GM19438 (cell line): ENCODE results near the gene PCDH18.
"Not testable (repeated sequence)": the region's sequence is repeated elsewhere in the genome, so short reads cannot be mapped to it uniquely, and the experiment has no call there.

ENCODE experiments used
- ATAC-seq: cut with Tn5 transposase; IDR thresholded peaks from one replicate; pipeline ENCODE4 v1.9.1; 2021; ENCODE audit warnings: low read depth; ENCODE audit not compliant: unreplicated experiment

The PCDH18 gene, protein sequence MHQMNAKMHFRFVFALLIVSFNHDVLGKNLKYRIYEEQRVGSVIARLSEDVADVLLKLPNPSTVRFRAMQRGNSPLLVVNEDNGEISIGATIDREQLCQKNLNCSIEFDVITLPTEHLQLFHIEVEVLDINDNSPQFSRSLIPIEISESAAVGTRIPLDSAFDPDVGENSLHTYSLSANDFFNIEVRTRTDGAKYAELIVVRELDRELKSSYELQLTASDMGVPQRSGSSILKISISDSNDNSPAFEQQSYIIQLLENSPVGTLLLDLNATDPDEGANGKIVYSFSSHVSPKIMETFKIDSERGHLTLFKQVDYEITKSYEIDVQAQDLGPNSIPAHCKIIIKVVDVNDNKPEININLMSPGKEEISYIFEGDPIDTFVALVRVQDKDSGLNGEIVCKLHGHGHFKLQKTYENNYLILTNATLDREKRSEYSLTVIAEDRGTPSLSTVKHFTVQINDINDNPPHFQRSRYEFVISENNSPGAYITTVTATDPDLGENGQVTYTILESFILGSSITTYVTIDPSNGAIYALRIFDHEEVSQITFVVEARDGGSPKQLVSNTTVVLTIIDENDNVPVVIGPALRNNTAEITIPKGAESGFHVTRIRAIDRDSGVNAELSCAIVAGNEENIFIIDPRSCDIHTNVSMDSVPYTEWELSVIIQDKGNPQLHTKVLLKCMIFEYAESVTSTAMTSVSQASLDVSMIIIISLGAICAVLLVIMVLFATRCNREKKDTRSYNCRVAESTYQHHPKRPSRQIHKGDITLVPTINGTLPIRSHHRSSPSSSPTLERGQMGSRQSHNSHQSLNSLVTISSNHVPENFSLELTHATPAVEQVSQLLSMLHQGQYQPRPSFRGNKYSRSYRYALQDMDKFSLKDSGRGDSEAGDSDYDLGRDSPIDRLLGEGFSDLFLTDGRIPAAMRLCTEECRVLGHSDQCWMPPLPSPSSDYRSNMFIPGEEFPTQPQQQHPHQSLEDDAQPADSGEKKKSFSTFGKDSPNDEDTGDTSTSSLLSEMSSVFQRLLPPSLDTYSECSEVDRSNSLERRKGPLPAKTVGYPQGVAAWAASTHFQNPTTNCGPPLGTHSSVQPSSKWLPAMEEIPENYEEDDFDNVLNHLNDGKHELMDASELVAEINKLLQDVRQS

DNA sequence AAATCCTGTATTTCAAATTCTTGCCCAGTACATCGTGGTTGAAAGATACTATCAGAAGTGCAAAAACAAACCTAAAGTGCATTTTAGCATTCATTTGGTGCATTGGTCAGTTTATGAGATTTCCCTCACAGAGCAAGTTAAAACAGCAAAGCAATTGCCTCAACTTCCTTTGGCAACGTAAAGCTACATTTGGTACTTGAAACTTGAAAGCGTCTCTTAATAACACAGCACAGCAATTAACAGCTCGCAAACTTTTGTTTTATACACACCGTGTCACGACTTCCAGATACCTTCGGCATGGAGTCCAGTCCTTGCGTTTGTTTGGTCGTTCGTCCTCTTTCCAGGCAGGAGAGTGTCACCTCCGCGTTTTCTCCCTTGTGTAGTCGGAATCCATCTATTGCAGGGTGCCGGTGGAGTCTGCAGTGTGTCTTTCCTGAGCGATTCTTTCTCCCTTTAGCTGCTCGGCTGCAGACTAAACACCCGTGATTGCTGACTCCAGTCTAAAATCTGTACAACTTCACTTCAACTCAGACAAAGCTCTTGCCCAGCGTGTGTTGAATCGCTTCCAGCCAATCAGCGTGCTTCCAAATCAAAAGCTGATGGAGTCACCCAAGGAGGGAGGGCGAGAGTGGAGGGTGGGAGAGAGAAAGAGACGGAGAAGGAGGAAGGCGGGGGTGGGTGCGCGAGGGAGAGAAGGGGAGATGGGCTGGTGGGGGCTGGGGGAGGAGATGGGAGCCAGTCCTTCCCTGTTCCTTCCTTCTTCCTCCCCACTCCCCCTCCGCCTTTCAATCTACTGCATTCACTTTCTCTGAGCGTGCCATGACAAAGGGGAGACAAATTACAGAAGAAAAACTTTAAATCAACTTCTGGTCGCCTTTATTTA, at the start of gene PCDH18:
TSS of gene PCDH18 (minus strand) at position 509 of the 883 bp plus-strand sequence. CDS start at position 103, 406 bp downstream.
- no peak for ATAC-seq

DNA sequence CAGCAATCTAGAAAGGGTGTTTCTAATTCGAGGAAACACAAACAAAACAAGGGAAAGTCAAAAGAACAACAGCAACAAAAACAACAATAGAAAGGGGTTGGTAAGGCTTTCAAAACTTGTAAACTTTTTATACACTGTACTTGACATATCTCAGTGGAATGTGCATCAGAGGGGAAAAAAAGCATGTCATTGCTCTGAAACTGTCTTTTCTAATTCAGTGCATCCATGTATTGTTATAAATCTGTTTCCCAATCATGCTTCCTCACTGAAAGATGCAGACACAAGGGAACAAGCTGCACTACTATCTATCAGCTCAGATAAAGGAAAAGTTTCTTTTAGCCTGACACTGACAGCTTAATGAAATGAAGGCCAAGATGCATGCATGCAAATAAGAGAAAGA, 44.2 kb upstream of the PCDH18 start:
- no peak for ATAC-seq

DNA sequence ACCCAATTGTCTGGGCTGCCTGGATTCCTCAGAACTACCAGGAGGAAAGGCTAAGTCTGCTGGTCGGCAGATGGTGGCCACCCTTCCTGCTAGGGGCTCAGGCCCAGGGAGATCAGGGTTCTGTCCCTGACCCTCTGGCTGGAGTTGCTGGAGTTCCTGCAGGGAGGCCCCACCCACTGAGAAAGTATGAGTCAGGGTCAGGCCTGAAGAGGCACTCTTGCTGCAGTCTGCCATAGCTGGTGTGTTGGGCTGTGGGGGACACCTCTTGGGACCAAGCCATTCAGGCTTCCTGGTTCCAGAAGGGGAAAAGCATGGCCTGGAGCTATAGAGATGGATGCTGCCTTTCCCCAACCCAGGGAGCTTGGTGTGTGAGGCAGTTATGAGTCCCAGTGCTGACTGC, 40.4 kb upstream of the PCDH18 start:
- ATAC-seq: no peak

DNA sequence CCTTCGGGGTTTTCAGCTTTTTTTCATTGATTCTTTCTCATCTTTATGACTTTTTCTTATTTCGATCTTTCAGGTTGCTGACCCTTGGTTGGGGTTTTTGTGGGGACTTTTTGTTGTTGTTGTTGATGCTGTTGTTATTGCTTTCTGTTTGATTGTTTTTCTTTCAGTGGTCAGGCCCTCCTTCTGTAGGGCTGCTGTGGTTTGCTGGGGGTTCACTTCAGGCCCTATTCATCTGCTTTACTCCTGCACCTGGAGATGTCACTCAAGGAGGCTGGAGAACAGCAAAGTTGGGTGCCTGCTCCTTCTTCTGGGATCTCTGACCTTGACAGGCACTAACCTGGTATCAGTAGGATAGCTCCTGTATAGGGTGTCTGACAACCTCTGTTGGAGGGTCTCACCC, 39.9 kb upstream of the PCDH18 start:
- no peak for ATAC-seq

DNA sequence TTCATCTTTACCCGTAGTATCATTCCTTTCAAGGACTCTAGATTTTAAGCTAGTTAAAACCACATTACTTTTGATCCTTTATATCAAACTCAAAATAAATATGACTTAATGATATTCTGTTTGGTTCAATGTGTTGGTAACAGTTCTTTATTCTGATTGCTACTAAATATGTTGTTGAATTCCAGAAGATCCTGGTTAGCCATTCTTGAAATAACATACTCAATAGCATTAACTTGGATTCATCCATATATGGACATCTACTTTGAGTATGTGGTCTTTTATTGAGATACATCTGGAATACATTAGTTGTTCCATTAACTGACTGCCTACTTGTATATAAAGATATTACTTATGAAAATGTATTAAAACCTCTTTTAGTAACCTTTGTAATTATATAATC, 27.5 kb upstream of the PCDH18 start:
- no peak for ATAC-seq

DNA sequence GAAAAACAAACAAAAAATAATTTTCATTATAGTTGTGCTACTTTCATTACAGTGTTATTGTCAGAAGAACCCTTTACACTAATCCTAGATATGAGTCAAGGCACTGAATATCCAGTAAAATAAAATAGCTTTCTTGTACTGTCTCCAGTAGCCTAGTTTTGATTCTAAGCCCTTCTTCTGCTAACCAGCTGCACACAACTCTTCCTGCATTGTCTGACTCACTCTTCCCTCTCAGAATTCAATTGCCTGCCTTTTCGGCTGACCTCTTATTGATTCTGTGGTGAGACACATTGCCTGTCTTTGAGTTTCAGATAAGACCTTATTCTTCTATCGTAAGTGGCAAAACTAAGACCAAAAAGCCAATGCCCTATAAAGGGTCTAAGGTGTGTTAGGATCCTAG, 26.7 kb upstream of the PCDH18 start:
- ATAC-seq: no peak

DNA sequence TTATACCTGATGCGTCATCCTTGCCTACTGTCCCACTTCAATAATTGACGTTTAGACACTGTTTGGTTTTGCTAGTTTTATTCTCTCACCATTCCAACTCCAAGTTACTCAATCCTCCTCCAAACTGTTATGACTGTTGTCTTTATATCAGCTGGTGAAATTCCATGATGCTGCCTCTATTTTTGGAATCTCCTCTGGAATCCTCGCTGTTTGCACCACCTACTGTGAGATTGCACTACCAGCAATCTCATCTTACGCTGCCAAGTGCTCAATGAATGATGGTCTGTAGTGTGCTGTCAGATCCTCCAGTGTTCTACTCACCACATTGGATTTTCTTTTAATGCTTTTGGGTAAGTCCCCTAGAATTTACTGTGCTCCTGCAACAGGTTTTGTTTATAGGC, 13.2 kb upstream of the PCDH18 start:
- ATAC-seq: no peak

DNA sequence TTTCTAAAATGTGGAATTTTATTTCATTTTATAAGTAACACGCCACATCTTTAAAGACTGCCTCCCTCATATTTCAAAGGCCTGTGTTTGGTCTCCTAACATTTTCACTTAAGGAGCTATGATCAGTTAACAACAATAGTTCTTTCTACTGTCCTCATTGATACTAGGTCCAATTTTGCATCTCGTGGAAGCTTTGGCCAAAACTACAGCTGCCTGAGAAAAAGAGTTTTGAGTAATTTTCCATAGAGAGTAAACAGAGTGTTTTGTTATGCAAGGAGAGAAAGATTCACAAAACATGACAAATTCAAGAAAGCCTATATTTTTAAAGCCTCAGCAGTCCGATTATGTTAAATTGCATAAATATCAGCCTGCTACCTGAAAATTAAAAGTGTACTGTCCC, 11.4 kb upstream of the PCDH18 start:
- ATAC-seq: no peak

DNA sequence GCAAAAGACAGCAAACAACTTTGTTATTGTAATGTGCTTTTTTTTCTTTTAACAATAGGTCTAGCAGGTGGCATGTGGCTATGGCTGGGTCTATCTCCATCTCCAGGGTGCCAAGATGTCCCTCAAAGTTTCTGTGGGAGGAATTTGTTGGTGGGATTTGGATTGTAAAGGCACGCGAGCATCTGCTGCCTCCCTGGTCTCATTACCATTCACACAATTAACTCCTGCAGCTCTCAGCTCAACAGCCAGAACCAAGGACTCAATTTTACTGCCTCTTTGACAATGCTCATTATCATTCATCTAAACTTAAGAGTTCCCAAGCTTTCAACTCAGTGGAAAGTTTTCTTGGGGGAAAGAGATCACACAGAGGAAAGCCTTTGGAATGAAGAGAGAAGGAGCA, 10.9 kb upstream of the PCDH18 start:
- no peak for ATAC-seq

DNA sequence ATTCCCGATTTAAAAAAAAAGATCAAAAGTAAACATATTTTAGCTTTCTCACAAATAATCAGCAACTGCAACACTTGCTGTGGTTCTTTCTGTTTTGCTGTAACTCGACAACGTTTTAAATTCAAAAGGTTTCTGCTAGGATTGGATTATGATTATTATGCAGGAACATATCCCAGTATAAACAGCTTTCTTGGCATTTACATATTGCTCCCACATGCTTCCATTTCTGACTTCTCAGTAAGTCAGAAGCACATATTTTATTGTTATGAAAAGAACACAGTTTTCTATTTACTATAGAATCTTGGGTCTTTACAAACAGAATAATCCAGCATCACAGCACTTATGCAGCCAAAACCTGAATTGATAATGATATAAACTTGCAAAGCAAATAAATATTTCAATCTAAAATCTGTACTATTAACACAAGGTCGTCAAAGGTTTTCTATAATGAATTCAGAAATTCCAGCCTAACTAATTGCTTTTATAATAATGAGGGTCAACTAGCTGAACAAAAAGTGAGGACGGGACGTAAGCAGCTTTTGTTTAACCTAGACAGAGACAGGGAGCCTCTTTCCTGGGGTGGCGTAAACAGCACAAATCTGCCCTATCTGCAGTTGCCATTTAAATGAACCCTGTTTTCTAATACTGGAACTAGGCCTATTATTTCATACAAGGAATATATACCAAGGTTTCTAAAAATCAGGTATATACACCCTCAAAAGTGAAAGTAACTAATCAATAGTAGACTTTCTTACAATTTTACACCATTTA, 9.8 kb upstream of the PCDH18 start:
- ATAC-seq: no peak

DNA sequence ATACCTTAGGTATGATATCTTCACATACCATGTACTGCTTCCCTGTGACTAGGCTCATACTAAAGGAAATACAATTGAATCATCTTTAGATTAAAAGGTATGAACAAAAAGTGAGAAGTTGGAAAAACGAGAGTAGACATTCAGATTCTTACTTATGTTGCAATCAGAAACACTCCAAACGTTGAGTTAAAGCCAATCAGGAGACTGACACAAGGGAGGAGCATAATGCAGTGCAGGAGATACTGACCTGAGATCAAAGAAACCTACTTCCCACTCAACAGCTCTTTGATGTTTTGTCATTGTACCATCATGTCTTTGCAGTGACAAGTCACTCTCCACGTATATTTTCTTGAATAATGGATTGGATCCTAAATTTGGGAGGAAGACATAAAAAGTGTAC, 8.9 kb upstream of the PCDH18 start:
- ATAC-seq: no peak

DNA sequence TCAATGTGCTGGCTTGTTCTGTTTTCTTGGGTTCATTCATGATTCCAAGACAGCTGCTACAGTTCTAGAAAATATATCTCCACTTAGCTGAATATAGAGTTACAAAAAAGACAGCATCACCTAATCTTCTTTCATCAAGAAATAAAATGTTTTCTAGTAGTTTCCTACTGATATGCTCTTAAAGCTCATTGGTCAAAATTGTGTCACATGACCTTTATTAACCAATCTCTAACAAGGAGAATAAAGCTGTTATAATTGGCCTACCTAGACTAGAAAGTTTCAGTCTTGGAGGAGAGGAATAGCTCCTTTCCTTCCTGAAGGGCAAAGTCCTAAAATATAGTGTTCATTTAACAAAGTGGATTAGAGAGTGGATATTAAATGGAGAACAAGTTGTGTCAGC, 8.1 kb upstream of the PCDH18 start:
- ATAC-seq: no peak

DNA sequence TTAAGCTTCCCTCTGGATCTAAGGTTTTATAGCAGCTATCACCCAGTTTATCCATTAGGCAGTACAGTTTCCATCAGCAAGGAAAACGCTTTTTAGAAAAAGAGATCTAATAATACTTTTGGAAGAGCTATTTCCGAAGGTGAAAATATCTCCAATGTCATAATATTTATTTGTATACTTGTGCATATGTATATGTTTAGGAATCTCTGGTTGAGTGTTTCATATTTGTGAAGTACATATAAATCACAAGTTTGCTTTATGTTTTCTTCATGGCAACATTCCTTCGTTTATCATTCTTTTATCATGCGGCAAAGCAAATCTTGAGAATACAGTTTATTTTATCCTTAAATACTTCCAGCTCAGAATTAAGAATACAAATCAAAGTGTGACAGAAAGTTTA, 6.2 kb upstream of the PCDH18 start:
- no peak for ATAC-seq

DNA sequence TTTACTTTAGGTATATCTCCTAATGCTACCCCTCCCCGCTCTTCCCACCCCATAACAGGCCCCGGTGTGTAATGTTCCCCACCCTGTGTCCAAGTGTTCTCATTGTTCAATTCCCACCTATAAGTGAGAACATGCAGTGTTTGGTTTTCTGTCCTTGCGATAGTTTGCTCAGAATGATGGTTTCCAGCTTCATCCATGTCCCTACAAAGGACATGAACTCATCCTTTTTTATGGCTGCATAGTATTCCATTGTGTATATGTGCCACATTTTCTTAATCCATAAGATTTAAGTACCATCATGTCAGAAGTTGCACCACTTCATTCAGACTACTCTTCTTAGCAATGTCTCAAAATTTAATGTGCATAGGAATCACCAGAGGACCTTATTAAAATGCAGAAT, 5.5 kb upstream of the PCDH18 start:
- not testable (repeated sequence) for ATAC-seq

DNA sequence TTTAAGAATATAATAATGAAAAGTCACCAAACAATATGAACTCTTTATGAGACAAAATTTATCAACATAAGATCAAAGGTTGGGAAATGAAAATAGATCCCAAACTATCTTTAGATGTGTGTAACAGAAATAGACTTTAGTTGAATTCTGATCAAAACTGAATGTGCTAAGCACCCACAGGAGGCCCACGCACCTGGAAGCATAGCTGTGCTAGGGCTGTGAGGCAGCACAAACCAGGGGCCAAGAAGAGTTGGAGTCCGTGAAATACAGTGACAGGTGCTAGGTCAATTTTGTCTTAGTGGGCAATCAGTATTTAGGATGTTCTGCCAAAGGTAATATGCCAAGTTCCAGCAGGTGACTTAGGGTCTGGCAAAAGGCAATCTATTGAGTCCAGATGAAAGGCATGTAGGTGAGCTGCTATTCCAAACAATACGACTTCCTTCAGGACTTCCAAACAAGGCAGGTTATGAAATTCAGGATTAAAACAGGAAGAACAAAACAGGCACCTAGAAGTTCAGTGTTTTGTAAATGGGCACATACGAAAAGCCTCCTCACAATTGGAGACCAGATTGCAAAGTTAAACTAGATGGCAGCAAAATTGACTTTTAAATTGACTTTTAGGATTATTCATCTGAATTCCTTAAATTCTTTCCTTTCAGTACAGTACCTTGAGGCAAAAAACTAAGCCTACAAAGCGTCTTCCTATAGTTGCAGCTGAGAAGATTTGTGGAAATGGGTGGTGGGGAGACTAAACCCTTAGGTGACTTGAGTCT, 4.7 kb upstream of the PCDH18 start:
- ATAC-seq: no peak

DNA sequence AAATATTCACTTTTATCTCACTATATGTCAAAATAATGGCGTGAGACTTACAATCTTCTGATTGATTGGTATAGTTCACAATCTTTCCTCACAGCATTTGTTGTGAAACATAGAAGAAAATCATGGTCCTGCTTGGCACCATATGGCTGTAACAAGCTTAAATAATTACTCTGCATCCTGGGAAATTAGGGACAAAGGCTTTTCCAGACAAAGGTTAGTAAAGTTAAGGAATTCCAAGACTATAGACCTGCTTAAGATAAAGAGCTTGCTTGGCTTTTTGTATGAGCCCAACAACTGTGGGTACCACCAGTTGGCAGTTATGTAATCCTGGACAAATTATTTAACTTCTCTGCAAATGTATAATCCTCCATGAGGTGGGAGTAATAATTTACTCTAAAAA, 3.4 kb upstream of the PCDH18 start:
- ATAC-seq: no peak

DNA sequence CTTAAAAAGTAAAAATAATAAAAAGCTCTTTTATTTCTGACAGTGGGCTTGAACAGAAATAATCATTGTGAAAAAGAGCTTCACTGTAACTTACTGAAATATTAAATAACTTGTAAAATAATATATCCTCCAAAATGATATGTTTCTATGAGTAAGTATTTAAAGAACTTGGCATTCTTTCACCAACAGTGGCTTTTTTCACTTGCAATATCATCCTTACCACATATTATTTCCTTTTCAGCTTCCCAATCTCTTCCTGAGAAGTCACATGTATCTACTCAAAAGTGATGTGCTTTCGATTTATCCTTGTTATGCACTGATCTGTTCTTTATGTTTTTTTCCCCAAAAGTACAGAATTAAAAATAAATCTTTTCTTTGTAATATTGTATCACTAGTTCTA, 2.2 kb upstream of the PCDH18 start:
- no peak for ATAC-seq

DNA sequence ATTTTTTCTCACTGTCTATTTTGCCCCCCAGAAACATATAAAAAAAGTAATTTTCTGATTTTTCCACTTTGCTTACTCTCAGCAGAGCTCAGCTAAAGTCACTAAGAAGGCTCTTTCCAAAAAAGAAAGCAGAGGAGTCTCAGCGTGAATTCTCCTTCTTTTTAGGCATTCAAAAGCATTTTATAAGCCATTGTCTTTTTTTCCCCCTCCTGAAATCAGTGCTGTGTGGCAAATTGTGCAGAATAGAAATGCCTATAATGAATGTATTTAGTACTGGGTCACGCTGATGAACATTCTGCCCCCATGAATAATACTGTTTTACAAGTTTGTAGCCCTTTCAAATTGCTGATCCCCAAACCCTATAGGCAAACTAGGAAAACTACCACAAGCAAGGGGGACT, 1.6 kb upstream of the PCDH18 start:
- ATAC-seq: no peak

DNA sequence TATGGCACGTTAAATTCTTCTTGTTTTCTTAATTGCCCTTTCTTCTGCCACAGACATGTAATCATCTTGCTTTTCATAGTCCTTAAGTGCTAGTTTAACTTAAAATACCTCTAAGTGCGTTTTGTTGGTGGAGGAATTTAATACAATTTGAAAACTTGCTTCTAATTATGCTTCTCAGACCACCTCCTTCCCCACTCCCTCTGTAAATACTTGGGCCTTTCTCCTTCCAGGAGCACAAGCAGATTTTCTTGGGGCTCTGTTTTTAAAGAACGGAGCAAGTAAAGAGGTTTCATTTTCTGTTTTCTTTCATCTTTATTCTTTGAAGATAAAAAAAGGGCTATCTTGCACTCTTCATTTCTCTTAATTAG, 559 bp upstream of the PCDH18 start:
- ATAC-seq: no peak
